T47D (cell line): Measurements from ENCODE around the gene PTRH1.

Source experiments
- DNase-seq, 2 experiments: peaks; one replicate each; pipeline versions ENCODE4 v3.0.0 to v3.0.0-alpha.2; 2011 to 2012; ENCODE audit warnings: low read depth in 1 of 2, low spot score in 1 of 2
- JUND ChIP-seq: IDR thresholded peaks from 2 replicates; pipeline ENCODE4 v1.6.1; 2012; ENCODE audit warnings: low read depth
- in situ Hi-C: cut with HindIII; loops from 2 replicates; pipeline ENCODE4 v1.10.0; 2016; ENCODE audit warnings: low sequenced_read_pairs, low pct_unique_long_range_greater_than_20kb

Gene PTRH1

GRCh38 chr9:127723013-127723412 is 7.5 kb upstream of the PTRH1 start:
- no peak for TF ChIP-seq JUND
- in situ Hi-C loops: no loop called here
- DNase-seq: no peak

GRCh38 chr9:127722055-127722745 is 6.7 kb upstream of the PTRH1 start:
- in situ Hi-C loops: no loop called here
- DNase-seq: peak in 1 of 2 experiments; percentile 57
- TF ChIP-seq JUND: no peak

GRCh38 chr9:127721391-127721821 is 5.9 kb upstream of the PTRH1 start:
- in situ Hi-C loops: no loop called here
- TF ChIP-seq JUND: no peak
- DNase-seq: peak in 1 of 2 experiments; percentile 91

DNA sequence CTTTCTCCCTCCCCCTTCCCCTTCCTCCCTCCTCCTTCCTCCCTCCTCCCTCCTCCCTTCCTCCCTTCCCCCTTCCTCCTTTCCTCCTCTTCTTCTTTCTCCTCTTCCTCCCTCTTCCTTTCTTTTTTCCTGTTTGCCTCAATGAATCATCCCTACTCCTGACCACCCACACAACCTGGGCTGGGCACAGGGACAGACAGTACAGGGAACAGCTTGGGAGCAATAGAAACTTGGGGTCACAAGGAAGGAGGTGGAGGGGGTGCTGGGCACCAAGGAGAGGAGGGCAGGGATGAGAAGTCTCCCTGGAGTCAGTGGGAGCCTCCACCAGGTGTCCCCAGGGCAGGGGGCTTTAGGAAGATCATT is 5.4 kb upstream of the PTRH1 start:
- in situ Hi-C loops: no loop called here
- TF ChIP-seq JUND: no peak

GRCh38 chr9:127720031-127720864 is 4.8 kb upstream of the PTRH1 start:
- DNase-seq: no peak
- no peak for TF ChIP-seq JUND
- in situ Hi-C loops: no loop called here

More for the DNA sequence above, 5.4 kb upstream of the PTRH1 start:
- DNase-seq: peak in 1 of 2 experiments; percentile 53

- TF ChIP-seq JUND: no peak
- in situ Hi-C loops: no loop called here
- DNase-seq: no peak
These were observed 2.3 kb upstream of the PTRH1 start for GRCh38 chr9:127717766-127718165.

DNA sequence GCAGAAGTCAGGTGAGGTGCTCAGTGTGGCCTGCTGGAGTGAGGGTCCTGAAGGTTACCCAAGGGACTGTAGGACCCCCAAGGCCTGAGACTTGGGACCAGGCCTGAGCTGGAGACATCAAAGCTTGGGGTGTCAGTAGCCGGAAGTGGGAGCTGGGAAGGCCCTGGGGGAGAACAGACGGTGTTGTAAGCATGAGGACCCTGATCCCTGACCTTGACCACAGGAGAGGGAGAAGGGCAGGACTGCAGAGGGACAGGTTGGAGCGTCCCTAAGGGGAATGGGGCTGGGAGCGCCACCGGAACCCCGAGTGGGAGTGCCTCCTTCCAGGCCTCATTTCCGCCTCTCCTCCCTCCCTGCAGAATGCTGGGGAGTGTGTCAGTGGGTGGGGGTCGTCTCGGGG is 949 bp upstream of the PTRH1 start:
- in situ Hi-C loops: no loop called here
- DNase-seq: no peak
- no peak for TF ChIP-seq JUND

DNA sequence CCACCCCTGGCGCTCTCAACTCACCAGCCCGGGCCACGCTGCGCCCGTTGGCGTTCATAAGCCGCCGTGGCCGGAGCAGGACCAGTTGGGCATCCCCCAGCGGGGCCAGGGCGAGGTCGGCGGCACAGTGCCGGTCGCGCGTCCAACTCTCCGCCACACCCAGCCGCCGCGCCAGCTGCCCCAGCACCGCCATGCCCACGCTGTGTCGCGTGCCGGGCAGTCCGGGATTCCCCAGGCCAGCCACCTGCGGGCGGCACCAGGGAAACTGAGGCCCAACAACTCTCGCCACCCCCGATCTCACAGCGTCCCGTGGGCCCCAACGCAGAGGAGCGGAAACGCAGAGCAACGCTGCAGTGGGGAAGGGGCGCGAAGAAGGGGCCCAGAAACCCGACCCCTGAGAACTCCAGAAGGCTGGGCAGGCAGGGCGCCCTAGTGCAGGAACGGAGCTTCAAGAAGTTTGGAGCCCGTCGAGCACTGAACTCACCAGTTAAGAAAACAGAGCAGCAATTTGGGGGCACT is 453 bp downstream of the PTRH1 start:
- TF ChIP-seq JUND: no peak
- in situ Hi-C loops: no loop called here
- peak in 1 of 2 experiments; percentile 42 for DNase-seq

DNA sequence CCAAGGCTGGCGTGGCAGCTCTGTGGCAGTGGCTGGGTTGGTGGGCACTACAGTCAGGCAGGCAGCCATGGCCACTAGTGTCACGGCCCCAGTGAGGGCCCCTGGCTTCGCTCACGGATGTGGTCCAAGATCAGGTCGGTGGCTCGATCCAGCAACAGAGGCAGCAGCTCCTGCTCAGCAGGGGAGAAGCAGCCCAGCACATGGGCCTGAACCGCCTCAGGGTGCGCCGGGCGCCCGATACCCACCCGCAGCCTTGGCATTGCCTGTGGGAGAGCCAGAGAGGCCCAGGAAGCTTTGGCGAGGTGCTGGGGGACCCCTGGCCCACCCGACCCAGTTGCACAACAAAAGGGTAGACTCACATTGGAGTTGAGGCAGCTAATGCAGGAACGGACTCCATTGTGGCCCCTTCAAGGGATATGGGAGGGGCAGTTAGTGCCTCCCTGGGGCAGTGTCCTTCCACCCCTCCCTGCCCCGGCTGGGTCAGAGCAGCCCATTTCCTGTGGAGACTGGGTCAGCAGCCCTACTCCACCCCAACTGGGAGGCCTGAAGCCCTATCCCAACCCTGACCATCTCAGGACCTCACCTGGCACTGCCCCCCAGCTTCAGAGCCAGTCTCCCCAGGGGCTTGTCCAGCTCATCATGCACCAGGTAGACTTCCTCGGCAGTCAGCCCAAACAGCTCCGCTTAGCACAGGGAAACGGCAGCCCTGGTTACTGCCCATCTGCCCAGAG is 1.3 kb downstream of the PTRH1 start:
- in situ Hi-C loops: no loop called here
- no peak for TF ChIP-seq JUND
- no peak for DNase-seq

GRCh38 chr9:127712867-127713266 is 2.6 kb downstream of the PTRH1 start:
- no peak for TF ChIP-seq JUND
- in situ Hi-C loops: no loop called here
- DNase-seq: no peak

DNA sequence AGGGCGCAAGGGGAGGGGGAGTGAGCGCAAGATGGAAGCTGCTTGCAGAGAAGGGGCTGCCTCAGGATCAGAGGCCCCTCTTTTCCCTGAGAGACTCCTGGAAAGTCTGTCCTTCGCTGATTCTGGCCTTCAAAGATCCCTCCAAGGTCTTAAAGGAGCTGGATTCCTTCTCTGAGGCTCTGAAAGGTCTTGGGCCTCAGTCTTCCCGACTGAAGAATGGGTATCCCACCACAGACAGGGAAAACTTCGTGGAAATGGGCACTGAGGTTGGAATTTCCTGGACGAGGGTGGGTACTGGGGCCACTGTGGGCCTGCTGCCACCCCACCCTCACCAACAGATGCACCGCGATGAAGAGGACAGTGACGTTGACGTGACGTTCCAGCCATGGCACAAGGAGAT is 3.1 kb downstream of the PTRH1 start:
- no peak for DNase-seq
- in situ Hi-C loops: no loop called here
- no peak for TF ChIP-seq JUND

DNA sequence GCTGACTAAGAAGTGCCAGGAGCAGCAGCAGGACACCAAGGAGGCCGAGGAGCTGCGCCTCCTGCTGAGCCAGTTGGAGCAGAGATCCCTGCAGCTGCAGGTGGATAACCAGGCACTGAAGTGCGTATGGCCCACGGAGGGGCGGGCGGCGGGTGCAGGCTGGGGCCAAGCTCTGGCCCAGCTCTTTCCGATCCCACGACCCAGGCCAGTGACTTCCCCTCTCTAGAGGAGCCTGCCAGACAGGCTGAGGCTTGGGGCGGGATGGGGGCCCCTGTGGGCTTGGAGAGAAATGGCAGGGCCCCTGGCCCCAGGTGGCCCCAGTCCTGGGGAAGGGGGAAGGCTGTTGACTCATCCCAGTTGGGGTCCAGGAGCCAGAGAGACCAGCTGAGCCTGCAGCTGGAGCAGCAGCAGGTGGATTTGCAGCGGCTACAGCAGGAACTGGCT is 3.6 kb downstream of the PTRH1 start:
- no peak for DNase-seq
- no peak for TF ChIP-seq JUND
- in situ Hi-C loops: no loop called here
